SJSA1 (cell line): ENCODE data around the gene PCED1B. TPM values are rescaled to one million over a fixed set of nuclear protein-coding genes. Genes with fewer than 3 reads are reported as not detected.

Source experiments
- DNase-seq, 2 experiments: peaks; one replicate each; pipeline ENCODE4 v3.0.0-alpha.2; 2015 to 2020; ENCODE audit warnings: low spot score in 2 of 2, low read depth in 1 of 2
- H3K27ac ChIP-seq: fragments of 250-450 bp; sonication (Bioruptor Pico); 2 replicates; pipeline ENCODE4 v1.5.1; 2020; ENCODE audit warnings: mild to moderate bottlenecking, moderate library complexity
- H3K27me3 ChIP-seq: fragments of 250-450 bp; sonication (Bioruptor Pico); replicated peaks from 2 replicates; pipeline ENCODE4 v1.5.1; 2020; ENCODE audit warnings: mild to moderate bottlenecking, moderate library complexity
- H3K36me3 ChIP-seq: fragments of 250-450 bp; sonication (Bioruptor Pico); 2 replicates; pipeline ENCODE4 v1.5.1; 2020; ENCODE audit warnings: mild to moderate bottlenecking
- H3K4me1 ChIP-seq: fragments of 250-450 bp; sonication (Bioruptor Pico); replicated peaks from 2 replicates; pipeline ENCODE4 v1.6.1; 2021; ENCODE audit warnings: mild to moderate bottlenecking
- H3K4me3 ChIP-seq: fragments of 250-450 bp; sonication (Bioruptor Pico); 2 replicates; pipeline ENCODE4 v1.5.1; 2020; ENCODE audit warnings: mild to moderate bottlenecking
- H3K9me3 ChIP-seq: fragments of 250-450 bp; sonication (Bioruptor Pico); replicated peaks from 2 replicates; pipeline ENCODE4 v1.5.1; 2020; ENCODE audit warnings: mild to moderate bottlenecking
- total RNA-seq: library from RNA; depleted of rRNA; stranded (reverse); fragments of >200 nt; shearing (Covaris generic); gene quantifications from 2 replicates; pipeline ENCODE4 v1.2.3, GENCODE V29; 2014

The PCED1B gene
- total RNA-seq, 1 experiment from 2014 or later: 0.39 TPM

- H3K36me3 ChIP-seq: no peaks in the 10 kb centered on the region
- H3K27me3 ChIP-seq: no peaks in the 10 kb centered on the region
- no peaks in the 10 kb centered on the region for H3K9me3 ChIP-seq
- 0 out of 2 replicates have a peak, but pooled peaks cover 11% of the 10 kb centered on the region for H3K4me1 ChIP-seq
- no peak overlapping the region for H3K27ac ChIP-seq
- DNase-seq: no peak
- H3K4me3 ChIP-seq: no peak overlapping the region
These were observed 169.7 kb downstream of the PCED1B start for GRCh38 chr12:47249082-47249481.

DNA sequence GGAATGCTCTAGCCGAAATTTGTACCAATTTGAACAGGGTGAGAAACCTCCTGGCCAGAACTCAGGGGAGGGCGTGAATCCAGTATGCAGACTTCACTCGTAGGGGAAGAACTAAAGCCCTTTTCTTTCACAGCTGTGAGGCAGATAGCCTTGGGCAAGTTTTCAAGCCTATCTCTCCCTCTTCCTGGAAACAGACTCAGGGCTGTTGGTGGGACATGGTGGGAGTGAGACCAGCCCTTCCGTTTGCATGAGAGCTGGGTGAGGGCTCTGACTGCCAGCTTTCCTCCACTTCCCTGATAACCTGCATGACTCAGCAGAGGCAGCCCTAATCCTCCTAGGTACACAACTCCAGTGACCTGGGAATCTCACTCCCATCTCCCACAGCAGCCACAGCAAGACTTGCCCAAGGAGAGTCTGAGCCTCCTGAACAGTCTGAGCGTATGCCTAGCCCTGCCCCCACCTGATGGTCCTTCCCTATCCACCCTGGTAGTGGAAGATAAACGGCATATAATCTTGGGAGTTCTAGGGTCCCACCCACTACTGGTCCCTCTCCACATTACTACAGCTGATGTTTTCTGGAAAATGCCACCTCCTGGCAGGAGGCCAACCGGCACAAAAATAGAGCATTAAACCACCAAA lies 170.4 kb downstream of the PCED1B start:
- Histone ChIP-seq H3K4me3 (no peak overlapping the region), H3K36me3 (no peaks in the 10 kb centered on the region), H3K4me1 (0 out of 2 replicates have a peak, but pooled peaks cover 11% of the 10 kb centered on the region), H3K27ac (no peak overlapping the region), H3K27me3 (no peaks in the 10 kb centered on the region), H3K9me3 (no peaks in the 10 kb centered on the region)
- DNase-seq: no peak

GRCh38 chr12:47251919-47252318 lies 172.5 kb downstream of the PCED1B start:
- no peaks in the 10 kb centered on the region for H3K36me3 ChIP-seq
- no peaks in the 10 kb centered on the region for H3K9me3 ChIP-seq
- 0 out of 2 replicates have a peak, but pooled peaks cover 11% of the 10 kb centered on the region for H3K4me1 ChIP-seq
- DNase-seq: no peak
- no peak overlapping the region for H3K27ac ChIP-seq
- no peak overlapping the region for H3K4me3 ChIP-seq
- no peaks in the 10 kb centered on the region for H3K27me3 ChIP-seq

GRCh38 chr12:47264951-47265350 lies 185.5 kb downstream of the PCED1B start:
- Histone ChIP-seq H3K27ac (no peak overlapping the region), H3K36me3 (no peaks in the 10 kb centered on the region), H3K4me3 (no peak overlapping the region), H3K9me3 (no peaks in the 10 kb centered on the region; the same call in 1 of the 2 replicates), H3K27me3 (no peaks in the 10 kb centered on the region), H3K4me1 (peaks cover 17% of the 10 kb centered on the region)
- DNase-seq: no peak

DNA sequence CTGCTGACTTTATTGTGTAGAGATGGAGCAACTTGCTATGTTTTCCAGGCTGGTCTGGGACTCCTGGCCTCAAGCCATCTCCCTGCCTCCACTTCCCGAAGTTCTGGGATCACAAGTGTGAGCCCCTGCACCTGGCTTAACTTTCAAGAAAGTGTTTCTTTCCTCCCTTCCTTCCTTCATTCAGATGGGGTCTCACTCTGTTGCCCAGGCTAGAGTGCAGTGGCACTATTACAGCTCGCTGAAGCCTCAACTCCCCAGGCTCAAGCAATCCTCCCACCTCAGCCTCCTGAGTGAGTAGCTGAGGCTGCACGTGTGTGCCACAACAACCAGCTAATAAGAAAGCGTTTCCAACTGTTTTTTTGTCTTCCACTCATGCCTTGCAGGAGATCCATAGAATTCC lies 186.0 kb downstream of the PCED1B start:
- Histone ChIP-seq H3K4me1 (peaks cover 21% of the 10 kb centered on the region), H3K27ac (no peak overlapping the region), H3K27me3 (no peaks in the 10 kb centered on the region), H3K9me3 (no peaks in the 10 kb centered on the region; the same call in 1 of the 2 replicates), H3K4me3 (no peak overlapping the region), H3K36me3 (no peaks in the 10 kb centered on the region)
- no peak for DNase-seq

DNA sequence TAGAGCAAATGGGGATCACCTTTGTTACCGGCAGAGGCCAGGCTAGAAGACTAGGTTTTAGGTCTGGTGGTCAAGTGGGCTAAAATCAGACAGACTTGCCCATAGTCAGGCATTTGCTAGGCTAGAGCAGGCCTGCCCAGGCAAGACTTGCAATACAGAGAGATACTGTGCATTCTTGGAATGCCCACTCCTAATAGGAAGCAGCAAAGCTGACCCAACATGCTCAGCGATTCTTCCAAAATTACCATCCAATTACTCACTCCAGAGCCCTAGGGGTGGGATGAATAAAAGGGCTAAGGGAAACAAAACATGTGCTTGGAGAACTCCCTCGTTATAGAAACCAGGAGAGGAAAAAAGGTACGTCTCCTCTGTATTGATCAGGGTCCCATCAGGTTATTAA lies 188.2 kb downstream of the PCED1B start:
- DNase-seq: no peak
- no peak overlapping the region for H3K4me3 ChIP-seq
- peaks cover 43% of the 10 kb centered on the region for H3K4me1 ChIP-seq
- no peak overlapping the region for H3K27ac ChIP-seq
- H3K36me3 ChIP-seq: no peaks in the 10 kb centered on the region
- no peaks in the 10 kb centered on the region for H3K27me3 ChIP-seq
- H3K9me3 ChIP-seq: no peaks in the 10 kb centered on the region; the same call in 1 of the 2 replicates

GRCh38 chr12:47268501-47269454 lies 189.4 kb downstream of the PCED1B start:
- H3K4me3 ChIP-seq: no peak overlapping the region
- H3K27me3 ChIP-seq: no peaks in the 10 kb centered on the region
- H3K9me3 ChIP-seq: no peaks in the 10 kb centered on the region; the same call in 1 of the 2 replicates
- no peak overlapping the region; the same call in 1 of the 2 replicates for H3K27ac ChIP-seq
- H3K4me1 ChIP-seq: peaks cover 52% of the 10 kb centered on the region
- DNase-seq: no peak
- H3K36me3 ChIP-seq: no peaks in the 10 kb centered on the region

GRCh38 chr12:47269916-47270315 lies 190.5 kb downstream of the PCED1B start:
- Histone ChIP-seq H3K27me3 (no peaks in the 10 kb centered on the region), H3K4me3 (no peak overlapping the region), H3K27ac (peak overlapping the region; percentile 90), H3K9me3 (no peaks in the 10 kb centered on the region; the same call in 1 of the 2 replicates), H3K4me1 (peaks cover 52% of the 10 kb centered on the region), H3K36me3 (no peaks in the 10 kb centered on the region)
- no peak for DNase-seq

DNA sequence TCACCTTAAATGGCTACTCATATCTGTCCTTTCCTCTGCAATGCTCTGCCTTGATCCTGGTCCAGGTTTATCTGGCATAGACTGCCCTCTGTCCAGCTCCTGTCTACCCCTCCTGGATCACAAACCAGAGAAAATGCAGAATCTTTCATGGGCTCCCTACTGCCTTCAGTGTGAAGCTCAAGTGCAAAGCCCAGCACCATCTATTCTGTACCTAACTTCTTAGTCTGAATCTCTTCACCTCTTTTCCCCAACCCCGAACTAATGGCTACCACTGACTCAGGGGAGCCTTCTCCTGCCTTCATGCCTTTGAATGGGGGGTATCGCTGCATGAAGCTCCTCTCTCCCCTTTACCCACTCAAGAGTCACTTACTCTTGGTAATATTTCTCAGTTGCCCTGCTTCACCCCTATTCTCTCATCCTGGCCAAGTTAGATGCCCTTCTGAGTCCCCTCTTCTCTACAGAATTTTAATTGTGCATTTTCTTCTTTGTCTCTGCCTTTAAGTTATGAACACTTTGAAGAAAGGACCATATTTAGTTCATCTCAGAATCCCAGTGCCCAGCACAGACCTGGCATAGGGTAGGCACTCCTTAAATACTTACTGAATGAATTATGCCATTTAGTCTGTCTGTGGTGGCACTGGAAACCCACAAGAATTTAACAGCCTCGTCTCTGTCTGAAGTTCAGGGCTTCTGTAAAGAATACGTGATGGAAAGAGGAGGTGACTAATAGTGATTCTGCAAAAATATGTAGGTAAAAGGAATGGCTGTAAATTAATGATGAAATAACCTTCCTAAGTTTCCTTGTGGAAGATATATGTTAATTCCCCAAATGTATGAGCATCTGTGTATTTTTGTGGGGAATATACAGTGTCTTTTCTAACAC lies 191.6 kb downstream of the PCED1B start:
- DNase-seq: peak; percentile 75 to 80
- peak overlapping the region; percentile 90 for H3K27ac ChIP-seq
- H3K4me3 ChIP-seq: no peak overlapping the region

DNA sequence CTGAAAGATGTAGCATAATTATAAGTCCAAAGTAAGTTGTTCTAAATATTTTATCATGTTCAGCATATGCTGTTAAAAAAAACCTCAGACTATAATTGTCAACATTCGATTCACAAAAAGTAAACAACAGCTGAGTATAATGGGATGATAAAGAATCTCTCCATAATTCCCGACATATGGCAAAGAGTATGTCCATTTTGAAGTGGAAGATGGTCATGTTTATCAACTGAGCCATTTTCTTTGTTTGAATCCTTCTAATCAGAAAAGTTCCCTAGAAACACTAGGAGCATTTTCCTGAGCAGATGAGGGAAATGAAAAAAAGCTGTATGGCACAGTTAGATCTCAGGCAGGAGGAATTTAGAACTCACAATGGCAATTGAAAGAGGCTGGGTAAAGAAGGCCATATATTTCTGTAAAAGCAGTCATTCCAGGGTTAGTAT lies 192.4 kb downstream of the PCED1B start:
- Histone ChIP-seq H3K27ac (peak overlapping the region; percentile 90), H3K4me3 (no peak overlapping the region), H3K36me3 (0 out of 2 replicates have a peak, but pooled peaks cover 3% of the 10 kb centered on the region), H3K4me1 (peaks cover 59% of the 10 kb centered on the region), H3K9me3 (no peaks in the 10 kb centered on the region; the same call in 1 of the 2 replicates), H3K27me3 (no peaks in the 10 kb centered on the region)
- DNase-seq: no peak

More for the DNA sequence above, 191.6 kb downstream of the PCED1B start:
- Histone ChIP-seq H3K9me3 (no peaks in the 10 kb centered on the region; the same call in 1 of the 2 replicates), H3K4me1 (peaks cover 52% of the 10 kb centered on the region), H3K27me3 (no peaks in the 10 kb centered on the region), H3K36me3 (no peaks in the 10 kb centered on the region)

DNA sequence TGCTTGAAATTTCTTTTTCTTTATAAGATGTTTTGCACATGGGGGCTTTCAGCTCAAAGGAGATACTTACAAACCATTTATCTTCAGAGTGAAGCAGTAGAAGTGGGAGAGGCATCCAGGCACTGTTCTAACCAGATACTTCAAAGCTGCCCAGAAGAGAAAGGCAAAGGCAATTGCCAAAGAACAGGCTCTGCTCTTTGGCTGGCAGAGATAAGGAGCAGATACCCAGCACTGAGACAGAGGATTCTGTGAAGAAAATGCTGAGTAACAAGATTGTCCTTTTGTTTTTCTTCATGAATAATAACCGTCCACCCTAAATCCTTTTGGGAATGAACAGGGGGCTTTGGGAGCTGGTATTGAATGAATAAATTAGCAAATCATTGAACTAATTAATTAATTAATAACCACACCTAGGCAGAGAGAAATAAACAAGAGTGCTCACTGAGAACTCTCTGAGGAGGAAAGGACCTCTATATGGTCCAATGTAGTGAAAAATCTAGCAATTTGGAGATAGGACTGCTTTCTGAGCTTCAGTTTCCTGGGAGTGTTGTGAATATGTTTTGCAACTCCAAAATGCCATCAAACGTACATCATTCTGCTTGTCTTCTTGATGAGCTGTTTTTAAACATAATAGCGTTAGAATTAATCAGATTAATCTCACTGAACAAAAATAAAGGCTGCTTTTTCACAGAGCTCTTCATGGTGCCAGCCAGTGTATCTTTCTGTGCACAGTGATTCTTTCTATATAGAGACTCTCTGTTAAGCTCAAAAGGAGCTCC lies 193.2 kb downstream of the PCED1B start:
- DNase-seq: no peak

GRCh38 chr12:47273191-47273626 lies 193.8 kb downstream of the PCED1B start:
- Histone ChIP-seq H3K9me3 (no peaks in the 10 kb centered on the region; the same call in 1 of the 2 replicates), H3K27ac (peak overlapping the region; percentile 90; the same call in 1 of the 2 replicates), H3K36me3 (0 out of 2 replicates have a peak, but pooled peaks cover 3% of the 10 kb centered on the region), H3K27me3 (no peaks in the 10 kb centered on the region), H3K4me1 (peaks cover 70% of the 10 kb centered on the region), H3K4me3 (no peak overlapping the region)
- no peak for DNase-seq

More for the DNA sequence above, 193.2 kb downstream of the PCED1B start:
- no peaks in the 10 kb centered on the region for H3K27me3 ChIP-seq
- H3K9me3 ChIP-seq: no peaks in the 10 kb centered on the region; the same call in 1 of the 2 replicates
- peak overlapping the region; percentile 90 for H3K27ac ChIP-seq
- H3K4me3 ChIP-seq: no peak overlapping the region
- 0 out of 2 replicates have a peak, but pooled peaks cover 3% of the 10 kb centered on the region for H3K36me3 ChIP-seq
- H3K4me1 ChIP-seq: peaks cover 64% of the 10 kb centered on the region
